Liver (tissue), 3 donors: ENCODE data around the gene ARHGEF19.

Experiments used
- CTCF ChIP-seq: fragments of 150-350 bp; IDR thresholded peaks from 2 replicates; pipeline ENCODE4 v1.5.1; 2017; ENCODE audit warnings: improper control_type of control experiment, low read depth, low read length; ENCODE audit not compliant: missing input control
- JUND ChIP-seq, 2 donors: IDR thresholded peaks; 2 replicates each; pipeline ENCODE4 v1.6.1; 2016; ENCODE audit warnings: antibody characterized with exemption in 2 of 2
- REST ChIP-seq: IDR thresholded peaks from 2 replicates; pipeline ENCODE4 v1.6.1; 2016; ENCODE audit warnings: antibody characterized with exemption, mild to moderate bottlenecking
- TAF1 ChIP-seq: conservative IDR thresholded peaks from 2 replicates; pipeline ENCODE4 v1.6.1; 2016; ENCODE audit warnings: antibody characterized with exemption, mild to moderate bottlenecking
- donor health status: healthy.
- donor health status: healthy.

DNA sequence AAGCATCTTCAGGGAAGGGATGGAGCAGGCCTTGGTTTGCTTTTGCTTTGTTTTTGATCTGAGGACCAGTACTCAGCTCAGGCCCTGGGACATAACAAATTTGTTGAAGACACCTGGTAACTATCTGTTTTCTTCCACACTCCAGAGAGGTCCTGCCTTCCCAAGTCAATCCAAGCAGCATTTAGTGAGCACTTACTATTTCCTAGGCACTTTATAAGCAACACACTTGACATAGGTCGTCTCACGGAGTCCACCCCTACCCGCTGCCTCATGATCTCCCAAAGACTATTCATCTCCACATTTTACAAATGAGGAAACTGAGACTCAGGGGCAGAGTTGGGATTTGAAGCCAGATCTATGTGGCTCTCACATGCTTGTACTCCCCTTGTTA, 42.2 kb downstream of the ARHGEF19 start:
- TF ChIP-seq CTCF (no peak), TAF1 (no peak), REST (no peak), JUND (IDR thresholded peaks at IDR 0.05) (no peak)
